Astrocyte (in vitro differentiated cells and primary cell): ENCODE data around the gene TMEM95. TPM values are rescaled to one million over a fixed set of nuclear protein-coding genes. Genes with fewer than 3 reads are reported as not detected.
A peak's percentile ranks its signal among the peaks of the same experiment; 100 is the strongest.

Source experiments
- DNase-seq: peaks from one replicate; pipeline ENCODE4 v3.0.0-alpha.2; 2010; ENCODE audit warnings: low read depth
- FAIRE-seq: peaks from 2 replicates; lab custom pipeline; 2011; peaks lifted over from hg19 to GRCh38; lab: Jason Lieb, UNC
- H2AFZ ChIP-seq: 2 replicates; pipeline ENCODE4 v1.6.0; 2012; ENCODE audit warnings: low read depth, low read length, inconsistent platforms
- H3K27ac ChIP-seq: 2 replicates; pipeline ENCODE4 v1.5.1; 2011; ENCODE audit warnings: low read depth, low read length, inconsistent platforms
- H3K27me3 ChIP-seq: 2 replicates; pipeline ENCODE4 v1.6.0; 2011; ENCODE audit warnings: low read length, inconsistent platforms; ENCODE audit not compliant: insufficient read depth
- H3K36me3 ChIP-seq: 2 replicates; pipeline ENCODE4 v1.5.1; 2011; ENCODE audit warnings: low read length, inconsistent platforms; ENCODE audit not compliant: insufficient read depth
- H3K4me1 ChIP-seq: 2 replicates; pipeline ENCODE4 v1.5.1; 2011; ENCODE audit warnings: low read length, inconsistent platforms; ENCODE audit not compliant: insufficient read depth
- H3K4me2 ChIP-seq: 2 replicates; pipeline ENCODE4 v1.6.0; 2012; ENCODE audit warnings: low read length, inconsistent platforms
- H3K4me3 ChIP-seq: 2 replicates; pipeline ENCODE4 v1.5.1; 2011; ENCODE audit warnings: low read depth, mild to moderate bottlenecking, low read length, inconsistent platforms; ENCODE audit not compliant: insufficient read depth
- H3K79me2 ChIP-seq: 2 replicates; pipeline ENCODE4 v1.6.0; 2012; ENCODE audit warnings: mild to moderate bottlenecking, low read length, inconsistent platforms; ENCODE audit not compliant: insufficient read depth
- H3K9ac ChIP-seq: 2 replicates; pipeline ENCODE4 v1.6.0; 2012; ENCODE audit warnings: mild to moderate bottlenecking, low read length, inconsistent platforms
- H3K9me3 ChIP-seq: 2 replicates; pipeline ENCODE4 v1.5.1; 2012; ENCODE audit warnings: low read depth, mild to moderate bottlenecking, low read length, inconsistent platforms; ENCODE audit not compliant: insufficient read depth
- H4K20me1 ChIP-seq: 2 replicates; pipeline ENCODE4 v1.6.0; 2012; ENCODE audit warnings: low read length, inconsistent platforms; ENCODE audit not compliant: insufficient read depth
- H3K27ac Mint-ChIP-seq: one replicate; pipeline ENCODE4 v1.8.0; 2021; ENCODE audit warnings: mild to moderate bottlenecking, mixed read lengths; ENCODE audit not compliant: unreplicated experiment
- H3K27me3 Mint-ChIP-seq: one replicate; pipeline ENCODE4 v1.8.0; 2021; ENCODE audit warnings: low read depth, mixed read lengths; ENCODE audit not compliant: unreplicated experiment
- H3K36me3 Mint-ChIP-seq: one replicate; pipeline ENCODE4 v1.8.0; 2021; ENCODE audit warnings: low read depth, mixed read lengths; ENCODE audit not compliant: unreplicated experiment
- H3K4me1 Mint-ChIP-seq: one replicate; pipeline ENCODE4 v1.8.0; 2021; ENCODE audit warnings: low read depth, mixed read lengths; ENCODE audit not compliant: unreplicated experiment
- H3K4me3 Mint-ChIP-seq: one replicate; pipeline ENCODE4 v1.8.0; 2021; ENCODE audit warnings: mild to moderate bottlenecking, moderate library complexity, mixed read lengths; ENCODE audit not compliant: unreplicated experiment
- H3K9me3 Mint-ChIP-seq: one replicate; pipeline ENCODE4 v1.8.0; 2021; ENCODE audit warnings: mild to moderate bottlenecking, mixed read lengths; ENCODE audit not compliant: unreplicated experiment
- EZH2 ChIP-seq: IDR thresholded peaks from 2 replicates; pipeline ENCODE4 v1.6.1; 2012; ENCODE audit warnings: mild to moderate bottlenecking, low read length, inconsistent platforms; ENCODE audit not compliant: insufficient read depth
- total RNA-seq: library from RNA; stranded (reverse); gene quantifications from 2 replicates; pipeline ENCODE4 v1.2.1, GENCODE V29; 2021
- TF ChIP-seq, protein P1 (sequence below): IDR thresholded peaks from 2 replicates; pipeline ENCODE4 v1.5.1; 2011; ENCODE audit warnings: low read depth, mild to moderate bottlenecking, inconsistent platforms, low read length, moderate library complexity; ENCODE audit not compliant: insufficient read depth

TMEM95 gene
- total RNA-seq, 1 donor from 2014 or later, result 0.30 TPM

DNA sequence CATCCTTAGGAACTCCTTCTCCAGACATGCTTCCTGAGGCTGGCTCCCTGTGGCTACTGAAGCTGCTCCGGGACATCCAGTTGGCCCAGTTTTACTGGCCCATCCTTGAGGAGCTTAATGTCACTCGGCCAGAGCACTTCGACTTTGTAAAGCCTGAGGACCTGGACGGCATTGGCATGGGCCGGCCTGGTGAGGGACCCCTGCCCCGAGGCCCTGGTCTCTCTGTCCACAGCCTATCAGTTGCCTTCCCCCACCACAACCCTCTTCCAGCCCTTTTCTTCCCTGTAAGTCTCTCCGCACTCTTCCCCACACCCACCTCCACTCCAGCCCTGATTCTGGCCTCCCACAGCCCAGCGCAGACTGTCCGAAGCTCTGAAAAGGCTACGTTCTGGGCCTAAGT lies 27.9 kb downstream of the TMEM95 start:
- Histone ChIP-seq H3K9ac (no peak overlapping the region), H3K4me1 (peaks cover 19% of the 10 kb centered on the region), H3K4me2 (no peak overlapping the region), H2AFZ (no peak overlapping the region), H3K9me3 (peaks cover 6% of the 10 kb centered on the region), H3K27me3 (peaks cover 40% of the 10 kb centered on the region), H4K20me1 (peaks cover 4% of the 10 kb centered on the region), H3K36me3 (no peaks in the 10 kb centered on the region), H3K4me3 (no peak overlapping the region), H3K79me2 (no peaks in the 10 kb centered on the region), H3K27ac (no peak overlapping the region)
- DNase-seq (no peak), FAIRE-seq (no peak)
- Mint-ChIP-seq H3K4me1 (no peaks in the 10 kb centered on the region), H3K9me3 (peaks cover 13% of the 10 kb centered on the region), H3K4me3 (no peak overlapping the region), H3K27me3 (peaks cover 29% of the 10 kb centered on the region), H3K27ac (no peak overlapping the region), H3K36me3 (peaks cover 9% of the 10 kb centered on the region)
- no peak for TF ChIP-seq EZH2
- TF ChIP-seq, protein P1, sequence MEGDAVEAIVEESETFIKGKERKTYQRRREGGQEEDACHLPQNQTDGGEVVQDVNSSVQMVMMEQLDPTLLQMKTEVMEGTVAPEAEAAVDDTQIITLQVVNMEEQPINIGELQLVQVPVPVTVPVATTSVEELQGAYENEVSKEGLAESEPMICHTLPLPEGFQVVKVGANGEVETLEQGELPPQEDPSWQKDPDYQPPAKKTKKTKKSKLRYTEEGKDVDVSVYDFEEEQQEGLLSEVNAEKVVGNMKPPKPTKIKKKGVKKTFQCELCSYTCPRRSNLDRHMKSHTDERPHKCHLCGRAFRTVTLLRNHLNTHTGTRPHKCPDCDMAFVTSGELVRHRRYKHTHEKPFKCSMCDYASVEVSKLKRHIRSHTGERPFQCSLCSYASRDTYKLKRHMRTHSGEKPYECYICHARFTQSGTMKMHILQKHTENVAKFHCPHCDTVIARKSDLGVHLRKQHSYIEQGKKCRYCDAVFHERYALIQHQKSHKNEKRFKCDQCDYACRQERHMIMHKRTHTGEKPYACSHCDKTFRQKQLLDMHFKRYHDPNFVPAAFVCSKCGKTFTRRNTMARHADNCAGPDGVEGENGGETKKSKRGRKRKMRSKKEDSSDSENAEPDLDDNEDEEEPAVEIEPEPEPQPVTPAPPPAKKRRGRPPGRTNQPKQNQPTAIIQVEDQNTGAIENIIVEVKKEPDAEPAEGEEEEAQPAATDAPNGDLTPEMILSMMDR, result no peak

DNA sequence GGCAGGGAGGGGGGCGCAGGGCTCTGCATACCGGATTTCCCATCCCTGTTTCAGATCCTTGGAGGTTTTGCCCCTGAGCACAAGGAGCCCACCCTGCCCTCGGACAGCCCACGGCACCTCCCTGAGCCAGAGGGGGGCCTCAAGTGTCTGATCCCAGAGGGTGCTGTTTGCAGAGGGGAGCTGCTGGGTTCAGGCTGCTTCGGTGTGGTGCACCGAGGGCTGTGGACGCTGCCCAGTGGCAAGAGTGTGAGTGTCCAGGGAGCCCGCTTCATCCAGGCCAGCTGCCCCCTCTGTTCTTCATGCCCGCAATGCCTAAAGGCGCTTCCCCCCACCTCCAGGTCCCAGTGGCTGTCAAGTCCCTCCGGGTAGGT lies 28.4 kb downstream of the TMEM95 start:
- Mint-ChIP-seq H3K27ac (no peak overlapping the region), H3K27me3 (peaks cover 29% of the 10 kb centered on the region), H3K9me3 (peaks cover 13% of the 10 kb centered on the region), H3K4me3 (no peak overlapping the region), H3K36me3 (peaks cover 9% of the 10 kb centered on the region), H3K4me1 (no peaks in the 10 kb centered on the region)
- Histone ChIP-seq H3K9ac (no peak overlapping the region), H3K79me2 (no peaks in the 10 kb centered on the region), H2AFZ (peak overlapping the region; percentile 69), H4K20me1 (peaks cover 9% of the 10 kb centered on the region), H3K9me3 (peaks cover 6% of the 10 kb centered on the region), H3K36me3 (peaks cover 2% of the 10 kb centered on the region), H3K4me3 (no peak overlapping the region), H3K27ac (no peak overlapping the region), H3K4me1 (peaks cover 19% of the 10 kb centered on the region), H3K27me3 (peaks cover 40% of the 10 kb centered on the region), H3K4me2 (peak overlapping the region; percentile 93)
- TF ChIP-seq, protein P1, result no peak
- TF ChIP-seq EZH2, result no peak
- no peak for FAIRE-seq
- no peak for DNase-seq

DNA sequence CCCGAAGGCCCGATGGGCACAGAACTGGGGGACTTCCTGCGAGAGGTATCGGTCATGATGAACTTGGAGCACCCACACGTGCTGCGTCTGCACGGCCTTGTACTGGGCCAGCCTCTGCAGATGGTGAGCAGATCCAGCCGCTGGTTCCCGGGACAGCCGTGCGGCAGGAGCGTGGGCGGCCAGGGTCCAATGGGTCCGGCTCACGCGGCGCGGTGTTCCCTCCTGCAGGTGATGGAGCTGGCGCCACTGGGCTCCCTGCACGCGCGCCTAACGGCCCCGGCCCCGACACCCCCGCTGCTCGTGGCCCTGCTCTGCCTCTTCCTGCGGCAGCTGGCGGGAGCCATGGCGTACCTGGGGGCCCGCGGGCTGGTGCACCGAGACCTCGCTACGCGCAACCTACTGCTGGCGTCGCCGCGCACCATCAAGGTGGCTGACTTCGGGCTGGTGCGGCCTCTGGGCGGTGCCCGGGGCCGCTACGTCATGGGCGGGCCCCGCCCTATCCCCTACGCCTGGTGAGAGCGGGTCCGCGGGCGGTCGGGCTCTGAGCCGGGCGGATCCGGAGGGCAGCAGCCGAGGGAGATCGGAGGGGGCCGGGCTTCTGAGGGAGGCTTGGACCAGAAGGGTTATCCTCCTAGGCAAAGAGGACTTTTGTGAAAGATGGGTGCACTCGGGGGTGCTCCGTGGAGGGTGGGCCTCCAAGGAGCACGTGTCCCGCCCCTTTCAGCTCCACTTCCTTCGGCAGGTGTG lies 29.0 kb downstream of the TMEM95 start:
- H3K9me3 ChIP-seq, result peaks cover 6% of the 10 kb centered on the region
- peak overlapping the region; percentile 69 for H2AFZ ChIP-seq
- FAIRE-seq (no peak), DNase-seq (peak; percentile 18)
- H3K27ac ChIP-seq, result no peak overlapping the region
- Mint-ChIP-seq H3K36me3 (peaks cover 9% of the 10 kb centered on the region), H3K9me3 (peaks cover 13% of the 10 kb centered on the region), H3K4me3 (no peak overlapping the region), H3K27me3 (peaks cover 29% of the 10 kb centered on the region), H3K4me1 (no peaks in the 10 kb centered on the region), H3K27ac (no peak overlapping the region)
- H3K4me3 ChIP-seq, result peak overlapping the region; percentile 57
- TF ChIP-seq EZH2, result peak; percentile 78
- TF ChIP-seq, protein P1, result no peak
- peaks cover 5% of the 10 kb centered on the region for H3K36me3 ChIP-seq
- H3K4me1 ChIP-seq, result peaks cover 19% of the 10 kb centered on the region
- peaks cover 40% of the 10 kb centered on the region for H3K27me3 ChIP-seq
- peak overlapping the region; percentile 50 for H3K9ac ChIP-seq
- H4K20me1 ChIP-seq, result peaks cover 14% of the 10 kb centered on the region
- no peaks in the 10 kb centered on the region for H3K79me2 ChIP-seq
- peak overlapping the region; percentile 93 for H3K4me2 ChIP-seq
